OCI-LY1 (cell line): ENCODE measurements around the gene SLC22A23.

Experiments used
- EZH2 ChIP-seq: fragments of 200-600 bp; sonication (generic), shearing (Covaris generic); IDR thresholded peaks from 2 replicates; pipeline ENCODE4 v1.8.0; 2017; ENCODE audit warnings: borderline replicate concordance, mixed run types, mild to moderate bottlenecking, antibody characterized with exemption, low read length, moderate library complexity, mixed read lengths
- TF ChIP-seq, protein P1 (sequence below): fragments of 200-600 bp; sonication (generic), shearing (Covaris generic); IDR thresholded peaks from 2 replicates; pipeline ENCODE4 v1.5.1; 2017; ENCODE audit warnings: mild to moderate bottlenecking, antibody characterized with exemption, low read length, moderate library complexity, mixed read lengths

DNA sequence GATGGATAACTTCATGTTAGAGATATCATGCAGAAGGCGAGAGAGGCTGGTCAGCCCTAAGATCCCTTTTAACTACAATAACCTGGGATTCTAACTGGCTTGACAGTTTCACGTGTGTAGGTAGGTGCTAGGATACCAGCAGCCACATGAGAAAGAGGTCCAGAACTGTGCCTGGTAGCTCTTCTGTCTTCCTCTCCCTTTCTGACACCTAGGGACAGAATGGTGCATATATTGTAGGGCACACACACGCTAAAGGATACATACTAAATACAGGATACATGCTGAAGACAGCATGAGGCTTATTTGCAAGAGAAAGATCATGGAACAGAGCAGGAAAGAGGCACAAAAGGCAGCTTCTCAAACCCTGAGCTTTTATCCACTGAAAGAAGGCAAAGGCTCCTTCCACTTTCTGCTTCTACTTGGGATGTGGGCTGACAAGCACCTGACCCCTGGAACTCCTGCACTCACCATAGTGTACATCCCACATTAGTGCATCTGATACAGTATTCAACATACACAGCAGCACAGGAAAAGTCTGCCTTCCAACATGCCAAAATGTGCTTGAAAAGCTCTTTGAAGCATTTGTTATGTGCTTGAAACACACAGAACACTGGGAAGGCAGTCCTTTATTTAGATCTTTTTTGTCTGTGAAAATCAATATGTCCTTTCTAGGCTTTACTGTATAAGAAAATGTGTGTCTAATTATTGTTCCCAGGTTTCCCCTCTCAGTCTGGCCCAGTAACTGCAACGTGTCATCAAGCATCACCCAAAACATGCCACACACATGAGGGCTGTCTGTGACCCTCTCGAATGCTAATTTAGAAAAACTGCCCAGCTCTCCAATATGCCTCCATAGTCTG lies 3.2 kb downstream of the SLC22A23 start:
- TF ChIP-seq, protein P1, sequence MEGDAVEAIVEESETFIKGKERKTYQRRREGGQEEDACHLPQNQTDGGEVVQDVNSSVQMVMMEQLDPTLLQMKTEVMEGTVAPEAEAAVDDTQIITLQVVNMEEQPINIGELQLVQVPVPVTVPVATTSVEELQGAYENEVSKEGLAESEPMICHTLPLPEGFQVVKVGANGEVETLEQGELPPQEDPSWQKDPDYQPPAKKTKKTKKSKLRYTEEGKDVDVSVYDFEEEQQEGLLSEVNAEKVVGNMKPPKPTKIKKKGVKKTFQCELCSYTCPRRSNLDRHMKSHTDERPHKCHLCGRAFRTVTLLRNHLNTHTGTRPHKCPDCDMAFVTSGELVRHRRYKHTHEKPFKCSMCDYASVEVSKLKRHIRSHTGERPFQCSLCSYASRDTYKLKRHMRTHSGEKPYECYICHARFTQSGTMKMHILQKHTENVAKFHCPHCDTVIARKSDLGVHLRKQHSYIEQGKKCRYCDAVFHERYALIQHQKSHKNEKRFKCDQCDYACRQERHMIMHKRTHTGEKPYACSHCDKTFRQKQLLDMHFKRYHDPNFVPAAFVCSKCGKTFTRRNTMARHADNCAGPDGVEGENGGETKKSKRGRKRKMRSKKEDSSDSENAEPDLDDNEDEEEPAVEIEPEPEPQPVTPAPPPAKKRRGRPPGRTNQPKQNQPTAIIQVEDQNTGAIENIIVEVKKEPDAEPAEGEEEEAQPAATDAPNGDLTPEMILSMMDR = no peak
- no peak for TF ChIP-seq EZH2
